Measurements from ENCODE around the gene EDN2.

EDN2 gene

DNA sequence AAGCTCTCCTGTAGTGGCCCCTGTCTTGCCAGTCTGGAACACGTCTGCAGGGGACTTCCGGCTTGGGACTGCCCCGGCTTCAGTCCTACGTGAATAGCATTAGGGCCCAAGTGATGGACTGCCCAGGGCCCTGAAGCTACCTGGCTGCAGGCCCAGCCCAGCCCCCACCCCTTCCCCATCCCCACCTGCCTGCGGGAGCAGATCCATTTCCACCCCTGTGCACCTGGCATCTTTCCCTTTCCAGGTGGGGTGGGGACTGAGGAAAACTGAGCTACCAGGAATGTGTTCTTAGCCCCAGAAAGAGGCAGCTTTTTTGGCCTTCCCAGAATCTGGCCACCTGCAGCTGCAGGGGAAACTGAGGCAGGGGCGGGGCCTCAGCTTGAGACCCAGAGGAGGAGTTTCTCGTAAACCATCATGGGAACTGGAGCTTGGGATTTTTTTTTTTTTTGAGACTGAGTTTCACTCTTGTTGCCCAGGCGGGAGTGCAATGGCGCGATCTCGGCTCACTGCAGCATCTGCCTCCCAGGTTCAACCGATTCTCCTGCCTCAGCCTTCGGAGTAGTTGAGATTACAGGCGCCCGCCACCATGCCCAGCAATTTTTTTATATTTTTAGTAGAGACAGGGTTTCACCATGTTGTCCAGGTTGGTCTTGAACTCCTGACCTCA is 3.2 kb downstream of the EDN2 start:
- no peaks in the 10 kb centered on the region for H3K36me3 ChIP-seq (ENCODE audit: control insufficient read depth, insufficient read depth, low read length)
- no peak overlapping the region for H3K9ac ChIP-seq (ENCODE audit: low read depth, low read length)
- H3K27ac ChIP-seq (ENCODE audit: low read depth, low read length): no peak overlapping the region
- H3K4me3 ChIP-seq (ENCODE audit: low read depth, low read length): no peak overlapping the region
- H3K9me3 ChIP-seq (ENCODE audit: control insufficient read depth, insufficient read depth, low read length): no peaks in the 10 kb centered on the region
- peaks cover 11% of the 10 kb centered on the region for H3K4me1 ChIP-seq (ENCODE audit: control insufficient read depth, insufficient read depth, low read length)
- no peaks in the 10 kb centered on the region for H3K27me3 ChIP-seq (ENCODE audit: control insufficient read depth, insufficient read depth, low read length)

DNA sequence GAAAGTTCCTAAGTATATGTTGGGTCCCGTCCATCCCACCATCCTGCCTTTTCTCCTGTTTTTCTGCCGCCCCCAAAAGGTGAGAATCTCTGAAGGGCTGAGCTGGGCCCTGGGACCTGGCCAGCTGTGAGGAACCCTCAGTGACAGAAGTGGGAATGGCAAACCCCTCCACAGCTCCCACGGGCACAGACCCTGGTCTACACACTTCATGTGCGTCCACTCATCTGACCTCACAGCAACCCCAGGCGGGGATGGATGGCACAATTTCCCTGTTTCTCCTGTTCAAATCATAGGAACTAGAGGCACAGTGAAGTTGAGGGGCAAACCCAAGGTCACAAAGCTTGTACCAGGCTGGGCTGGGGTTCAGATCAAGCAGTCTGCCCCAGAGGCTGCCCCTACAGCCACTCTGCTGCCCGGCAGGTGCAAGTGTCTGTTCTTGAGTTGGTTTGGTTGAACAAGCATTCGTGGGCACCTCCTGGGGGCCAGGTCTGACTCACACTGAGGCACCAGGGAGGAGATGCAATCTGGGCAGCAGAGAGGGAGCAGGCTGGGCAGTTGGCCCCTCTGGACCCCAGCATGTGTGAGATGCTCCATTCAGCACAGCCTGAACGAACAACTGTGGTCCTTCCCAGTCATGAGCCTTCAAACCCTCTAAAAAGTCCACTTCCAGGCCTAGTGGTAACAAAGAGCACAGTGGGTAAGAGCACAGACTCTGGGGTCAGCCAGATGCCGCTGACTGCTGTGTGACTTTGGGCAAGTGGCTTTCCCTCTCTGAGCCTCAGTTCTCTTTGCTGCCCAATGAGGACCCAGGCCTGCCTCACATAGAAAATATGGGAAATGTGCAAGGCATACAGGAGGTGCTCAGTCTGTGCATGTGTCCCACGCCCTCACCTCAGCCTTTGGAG is 4.0 kb downstream of the EDN2 start:
- Histone ChIP-seq H3K4me1 (ENCODE audit: control insufficient read depth, insufficient read depth, low read length) (peaks cover 3% of the 10 kb centered on the region), H3K27ac (ENCODE audit: low read depth, low read length) (no peak overlapping the region), H3K9ac (ENCODE audit: low read depth, low read length) (no peak overlapping the region), H3K36me3 (ENCODE audit: control insufficient read depth, insufficient read depth, low read length) (no peaks in the 10 kb centered on the region), H3K4me3 (ENCODE audit: low read depth, low read length) (no peak overlapping the region), H3K27me3 (ENCODE audit: control insufficient read depth, insufficient read depth, low read length) (no peaks in the 10 kb centered on the region), H3K9me3 (ENCODE audit: control insufficient read depth, insufficient read depth, low read length) (no peaks in the 10 kb centered on the region)

DNA sequence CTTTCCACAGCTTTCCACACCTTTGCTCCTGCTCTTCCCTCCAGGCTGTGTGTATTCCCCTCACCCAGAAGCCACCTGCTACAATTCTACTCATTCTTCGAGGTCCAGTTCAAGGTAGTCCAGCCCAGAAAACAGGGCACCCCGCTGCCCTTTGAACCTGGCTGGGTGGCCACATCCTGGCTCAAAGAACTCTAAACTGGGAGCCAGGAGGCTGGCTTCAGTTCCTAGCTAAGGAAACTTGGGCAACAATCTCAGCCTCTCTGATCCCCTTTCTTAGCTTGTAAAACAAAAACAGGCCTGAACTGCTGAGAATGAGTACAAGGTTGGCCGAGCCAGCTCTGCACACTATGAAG is 4.7 kb downstream of the EDN2 start:
- Histone ChIP-seq H3K4me3 (ENCODE audit: low read depth, low read length) (no peak overlapping the region), H3K27me3 (ENCODE audit: control insufficient read depth, insufficient read depth, low read length) (no peaks in the 10 kb centered on the region), H3K27ac (ENCODE audit: low read depth, low read length) (no peak overlapping the region), H3K4me1 (ENCODE audit: control insufficient read depth, insufficient read depth, low read length) (peaks cover 4% of the 10 kb centered on the region; the same call in 1 of the 2 replicates), H3K36me3 (ENCODE audit: control insufficient read depth, insufficient read depth, low read length) (no peaks in the 10 kb centered on the region), H3K9me3 (ENCODE audit: control insufficient read depth, insufficient read depth, low read length) (no peaks in the 10 kb centered on the region), H3K9ac (ENCODE audit: low read depth, low read length) (no peak overlapping the region)

DNA sequence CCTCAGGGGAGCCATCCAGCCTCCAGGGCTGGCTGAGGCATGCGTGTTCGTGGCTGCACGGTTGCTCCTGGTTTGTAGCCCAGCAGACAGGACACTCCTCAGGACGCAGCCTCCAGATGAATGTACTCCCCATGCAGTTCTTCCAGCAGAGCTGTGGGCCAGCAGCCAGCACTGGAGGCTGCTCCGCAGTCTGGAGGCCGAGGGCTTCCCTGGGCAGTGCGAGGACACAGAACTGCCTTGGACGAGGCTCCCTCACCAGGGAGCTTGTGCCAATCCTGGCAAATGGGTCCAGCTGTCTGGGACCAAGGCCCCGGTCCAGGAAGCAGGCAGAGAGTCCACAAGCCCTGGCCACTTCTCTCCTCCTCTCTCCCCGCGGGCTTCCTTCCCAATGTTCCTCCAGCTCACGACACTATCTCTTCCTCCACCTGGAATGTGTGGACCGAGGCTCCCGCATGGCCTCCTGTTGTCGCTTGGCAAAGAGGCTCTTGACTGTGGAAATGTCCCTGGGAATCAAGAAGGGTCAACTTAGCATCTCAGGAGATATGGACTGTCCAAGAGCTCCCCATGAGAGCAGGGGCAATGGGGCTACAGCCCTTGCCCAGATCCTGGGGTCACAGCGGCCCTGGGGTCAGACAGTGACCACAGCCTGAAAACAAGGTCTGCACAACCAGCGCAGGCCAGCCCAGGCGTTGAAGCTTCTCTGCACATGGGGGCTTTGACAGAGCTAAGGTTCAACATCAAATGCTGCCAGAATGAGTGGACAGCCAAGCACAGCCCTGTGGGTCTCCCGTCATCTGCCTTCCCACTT is 5.3 kb downstream of the EDN2 start:
- Histone ChIP-seq H3K36me3 (ENCODE audit: control insufficient read depth, insufficient read depth, low read length) (no peaks in the 10 kb centered on the region), H3K4me3 (ENCODE audit: low read depth, low read length) (no peak overlapping the region), H3K9ac (ENCODE audit: low read depth, low read length) (no peak overlapping the region), H3K27ac (ENCODE audit: low read depth, low read length) (no peak overlapping the region), H3K9me3 (ENCODE audit: control insufficient read depth, insufficient read depth, low read length) (no peaks in the 10 kb centered on the region), H3K27me3 (ENCODE audit: control insufficient read depth, insufficient read depth, low read length) (no peaks in the 10 kb centered on the region), H3K4me1 (ENCODE audit: control insufficient read depth, insufficient read depth, low read length) (peaks cover 5% of the 10 kb centered on the region; the same call in 1 of the 2 replicates)

DNA sequence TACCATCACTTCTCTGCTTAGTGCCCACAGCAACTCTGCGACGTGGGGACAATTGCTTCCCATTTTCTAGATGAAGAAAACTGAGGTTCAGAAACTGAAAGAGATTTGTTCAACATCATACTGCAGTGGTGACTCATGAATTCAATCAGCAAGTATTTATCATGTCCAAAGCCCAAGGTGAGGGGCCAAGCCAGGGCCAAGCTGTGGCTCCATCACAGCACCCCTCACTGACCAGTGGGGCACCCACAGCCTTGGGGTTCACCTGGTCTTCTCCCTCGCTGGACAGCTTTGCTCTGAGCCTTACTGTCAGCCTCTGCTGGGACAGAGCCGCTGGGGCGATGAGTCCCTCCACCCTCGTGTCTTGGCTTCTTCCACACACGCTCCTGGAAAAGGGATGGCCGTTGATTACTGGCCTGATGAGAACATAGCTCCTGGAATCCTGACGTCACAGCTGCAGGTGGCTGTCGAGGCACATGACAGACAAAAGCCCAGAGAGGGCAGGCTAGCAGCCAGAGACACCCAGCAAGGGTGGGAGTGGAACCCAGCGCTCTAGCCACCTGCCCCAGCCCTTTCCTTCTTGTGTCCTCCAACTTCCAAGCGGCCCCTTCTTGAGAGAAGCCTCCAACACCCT is 6.2 kb downstream of the EDN2 start:
- no peaks in the 10 kb centered on the region for H3K36me3 ChIP-seq (ENCODE audit: control insufficient read depth, insufficient read depth, low read length)
- no peaks in the 10 kb centered on the region for H3K9me3 ChIP-seq (ENCODE audit: control insufficient read depth, insufficient read depth, low read length)
- no peak overlapping the region for H3K9ac ChIP-seq (ENCODE audit: low read depth, low read length)
- H3K27me3 ChIP-seq (ENCODE audit: control insufficient read depth, insufficient read depth, low read length): no peaks in the 10 kb centered on the region
- H3K27ac ChIP-seq (ENCODE audit: low read depth, low read length): no peak overlapping the region
- H3K4me1 ChIP-seq (ENCODE audit: control insufficient read depth, insufficient read depth, low read length): peaks cover 5% of the 10 kb centered on the region; the same call in 1 of the 2 replicates
- H3K4me3 ChIP-seq (ENCODE audit: low read depth, low read length): no peak overlapping the region

DNA sequence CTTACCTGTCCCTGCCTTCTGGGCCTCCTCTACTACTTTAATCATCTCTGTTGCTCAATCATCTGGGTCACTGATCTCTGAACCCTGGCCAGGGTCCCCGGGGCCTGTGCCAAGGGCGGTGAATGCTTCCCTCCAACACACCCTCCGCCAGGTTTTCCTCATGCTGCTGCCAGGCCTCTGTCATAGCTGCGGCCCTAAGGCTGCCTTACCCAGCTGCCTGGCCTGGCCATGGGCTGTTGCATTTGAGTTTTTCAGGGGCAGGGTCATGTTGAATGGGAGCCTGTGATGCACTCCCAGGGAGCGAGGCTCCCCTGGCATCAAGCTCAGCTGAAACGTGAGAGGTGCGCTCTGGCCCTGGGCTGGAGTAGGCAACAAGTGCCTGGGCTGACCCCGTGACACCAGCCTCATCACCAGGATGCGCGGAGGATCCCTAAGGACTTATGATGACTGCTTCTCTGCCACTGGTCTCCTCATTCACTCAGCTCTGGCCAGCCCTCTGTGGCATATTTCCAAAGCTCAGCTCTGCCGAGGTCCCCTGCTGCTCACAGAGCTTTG is 7.6 kb downstream of the EDN2 start:
- Histone ChIP-seq H3K27me3 (ENCODE audit: control insufficient read depth, insufficient read depth, low read length) (no peaks in the 10 kb centered on the region), H3K27ac (ENCODE audit: low read depth, low read length) (no peak overlapping the region), H3K9me3 (ENCODE audit: control insufficient read depth, insufficient read depth, low read length) (no peaks in the 10 kb centered on the region), H3K36me3 (ENCODE audit: control insufficient read depth, insufficient read depth, low read length) (no peaks in the 10 kb centered on the region), H3K4me1 (ENCODE audit: control insufficient read depth, insufficient read depth, low read length) (peaks cover 5% of the 10 kb centered on the region; the same call in 1 of the 2 replicates), H3K9ac (ENCODE audit: low read depth, low read length) (no peak overlapping the region), H3K4me3 (ENCODE audit: low read depth, low read length) (no peak overlapping the region)

DNA sequence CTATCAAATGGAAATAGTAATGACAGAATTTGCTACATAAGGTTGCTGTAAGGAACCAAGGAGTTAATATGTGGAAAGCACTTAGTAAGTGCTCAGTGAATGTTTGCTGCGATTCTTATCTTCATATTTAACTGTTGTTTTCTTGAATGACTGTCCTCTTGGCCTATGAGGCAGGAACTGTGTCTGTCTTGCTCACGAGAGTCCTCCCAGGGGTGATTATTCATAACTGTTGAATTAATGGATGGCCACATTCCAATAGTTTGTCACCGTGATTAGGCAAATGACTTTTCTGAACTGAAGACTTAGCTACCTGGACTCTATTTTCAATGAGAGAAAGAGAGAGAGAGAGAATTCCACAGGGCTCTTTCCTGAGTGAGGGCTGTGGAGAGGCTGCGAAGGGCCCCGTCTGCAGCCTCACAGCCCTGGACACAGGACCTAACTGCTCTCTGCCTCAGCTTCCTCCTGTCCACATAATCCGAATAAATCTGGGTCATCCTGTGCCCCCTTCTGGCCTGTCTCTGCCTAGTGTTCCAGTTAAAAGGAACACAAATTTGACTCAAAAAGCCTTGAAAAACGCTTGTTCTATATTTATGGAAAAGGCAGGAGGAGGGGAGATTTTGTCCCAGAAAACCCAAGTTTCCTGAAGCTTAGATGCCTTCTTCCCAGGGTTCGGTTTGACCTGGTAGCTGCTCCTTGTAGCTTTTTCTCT is 8.5 kb downstream of the EDN2 start:
- no peak overlapping the region for H3K9ac ChIP-seq (ENCODE audit: low read depth, low read length)
- H3K9me3 ChIP-seq (ENCODE audit: control insufficient read depth, insufficient read depth, low read length): no peaks in the 10 kb centered on the region
- no peaks in the 10 kb centered on the region for H3K36me3 ChIP-seq (ENCODE audit: control insufficient read depth, insufficient read depth, low read length)
- H3K27me3 ChIP-seq (ENCODE audit: control insufficient read depth, insufficient read depth, low read length): no peaks in the 10 kb centered on the region
- peaks cover 5% of the 10 kb centered on the region; the same call in 1 of the 2 replicates for H3K4me1 ChIP-seq (ENCODE audit: control insufficient read depth, insufficient read depth, low read length)
- H3K4me3 ChIP-seq (ENCODE audit: low read depth, low read length): no peak overlapping the region
- no peak overlapping the region for H3K27ac ChIP-seq (ENCODE audit: low read depth, low read length)

DNA sequence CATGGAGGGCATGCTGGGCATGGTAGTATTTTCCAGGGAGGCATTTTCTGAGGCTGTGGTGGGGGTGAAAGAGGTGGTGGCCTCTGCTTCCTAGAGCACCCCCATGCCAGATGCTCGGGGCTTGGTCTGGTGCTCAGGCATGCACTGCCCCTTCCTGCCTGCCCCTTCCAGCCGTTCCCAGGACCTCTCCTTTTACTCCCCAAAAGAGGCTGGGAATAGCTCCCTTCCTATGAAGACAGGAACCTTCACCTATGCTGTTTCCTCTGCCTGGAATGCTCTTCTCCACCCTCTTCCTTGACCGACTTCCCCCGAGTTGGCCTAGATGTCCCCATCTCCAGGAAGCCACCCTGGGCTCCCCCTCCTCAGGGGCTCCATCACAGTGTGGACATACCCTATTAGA is 9.1 kb downstream of the EDN2 start:
- peaks cover 5% of the 10 kb centered on the region; the same call in 1 of the 2 replicates for H3K4me1 ChIP-seq (ENCODE audit: control insufficient read depth, insufficient read depth, low read length)
- no peak overlapping the region for H3K9ac ChIP-seq (ENCODE audit: low read depth, low read length)
- no peak overlapping the region for H3K27ac ChIP-seq (ENCODE audit: low read depth, low read length)
- H3K27me3 ChIP-seq (ENCODE audit: control insufficient read depth, insufficient read depth, low read length): no peaks in the 10 kb centered on the region
- H3K4me3 ChIP-seq (ENCODE audit: low read depth, low read length): no peak overlapping the region
- H3K9me3 ChIP-seq (ENCODE audit: control insufficient read depth, insufficient read depth, low read length): no peaks in the 10 kb centered on the region
- no peaks in the 10 kb centered on the region for H3K36me3 ChIP-seq (ENCODE audit: control insufficient read depth, insufficient read depth, low read length)

DNA sequence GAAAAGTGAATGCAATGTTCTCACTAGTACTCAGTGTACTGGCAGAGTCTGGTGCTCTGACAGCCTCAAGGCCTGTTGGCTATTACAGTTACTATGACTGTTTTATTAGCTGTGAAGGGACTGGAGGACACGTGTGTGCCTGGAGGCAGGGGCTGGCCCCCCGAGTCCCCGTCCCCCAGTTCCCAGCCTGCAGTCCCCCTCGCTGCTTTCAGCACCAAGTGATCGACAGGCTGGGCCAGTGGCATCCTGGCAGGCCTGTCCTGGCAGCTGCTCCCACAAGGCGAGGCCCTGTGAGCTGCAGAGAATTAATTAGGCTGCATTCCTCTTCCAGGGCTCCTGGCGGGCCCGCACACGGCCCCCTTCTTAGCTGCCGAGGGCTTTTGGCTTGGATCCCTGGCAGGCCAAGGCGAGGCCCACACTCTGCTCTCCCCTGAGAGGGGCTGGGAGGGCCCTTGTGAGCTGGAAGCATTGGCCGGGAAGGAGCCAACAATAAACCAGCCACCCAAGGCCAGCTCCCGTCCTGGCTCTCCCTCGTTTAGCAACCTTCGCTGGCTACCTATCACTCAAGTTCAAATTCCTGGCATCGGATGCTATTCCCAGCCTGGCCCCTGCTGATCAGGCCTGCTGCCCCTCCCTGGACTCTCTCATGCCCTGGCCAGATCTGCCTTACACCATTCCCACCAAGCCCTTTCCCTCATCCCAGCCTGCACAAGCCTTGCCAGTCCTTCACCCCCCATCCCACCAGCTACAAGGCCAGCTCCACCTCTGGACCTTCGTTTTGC is 9.8 kb downstream of the EDN2 start:
- Histone ChIP-seq H3K27me3 (ENCODE audit: control insufficient read depth, insufficient read depth, low read length) (no peaks in the 10 kb centered on the region), H3K27ac (ENCODE audit: low read depth, low read length) (no peak overlapping the region), H3K4me3 (ENCODE audit: low read depth, low read length) (no peak overlapping the region), H3K9me3 (ENCODE audit: control insufficient read depth, insufficient read depth, low read length) (no peaks in the 10 kb centered on the region), H3K36me3 (ENCODE audit: control insufficient read depth, insufficient read depth, low read length) (no peaks in the 10 kb centered on the region), H3K4me1 (ENCODE audit: control insufficient read depth, insufficient read depth, low read length) (peaks cover 5% of the 10 kb centered on the region; the same call in 1 of the 2 replicates), H3K9ac (ENCODE audit: low read depth, low read length) (no peak overlapping the region)

Data from HUES48 (cell line).